GM20000 (cell line): Measurements from ENCODE around the gene BORCS8.
"Not testable (repeated sequence)": the region's sequence is repeated elsewhere in the genome, so short reads cannot be mapped to it uniquely, and the experiment has no call there.

Experiments used
- DNase-seq: peaks from one replicate; pipeline ENCODE4 v3.0.0; 2012; ENCODE audit warnings: low spot score
- TF ChIP-seq, protein P1 (sequence below): IDR thresholded peaks from 2 replicates; pipeline ENCODE4 v1.5.1; 2012; ENCODE audit warnings: mild to moderate bottlenecking, control low read depth; ENCODE audit errors: extremely low read depth, missing control alignments

The BORCS8 gene

DNA sequence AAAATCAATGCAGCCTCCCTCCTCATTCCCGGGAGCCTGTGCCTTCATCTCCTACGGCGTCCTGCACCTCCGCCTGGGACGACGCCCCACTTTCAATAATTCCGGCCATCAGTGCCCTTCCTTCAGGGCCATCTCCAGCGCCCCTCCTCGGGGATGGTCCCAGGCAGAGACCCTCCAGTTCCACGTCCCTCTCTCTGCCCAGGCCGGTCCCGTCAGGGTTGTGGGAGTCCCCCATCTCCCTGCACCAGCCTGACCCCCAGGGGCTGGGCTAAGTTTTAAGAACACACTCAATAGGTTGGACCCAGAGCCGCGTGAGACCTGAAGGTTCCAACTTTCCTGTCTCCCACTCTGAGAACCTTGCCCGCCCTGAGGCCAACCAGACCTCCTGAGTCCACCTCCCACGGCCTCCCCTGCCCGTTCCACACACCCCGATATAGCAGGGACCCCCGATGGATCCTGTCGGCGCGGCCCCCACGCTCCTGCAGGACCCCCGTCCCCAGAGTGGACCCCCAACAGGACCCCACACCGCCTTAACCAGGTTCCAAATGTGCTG lies 54.3 kb downstream of the BORCS8 start:
- TF ChIP-seq, protein P1, sequence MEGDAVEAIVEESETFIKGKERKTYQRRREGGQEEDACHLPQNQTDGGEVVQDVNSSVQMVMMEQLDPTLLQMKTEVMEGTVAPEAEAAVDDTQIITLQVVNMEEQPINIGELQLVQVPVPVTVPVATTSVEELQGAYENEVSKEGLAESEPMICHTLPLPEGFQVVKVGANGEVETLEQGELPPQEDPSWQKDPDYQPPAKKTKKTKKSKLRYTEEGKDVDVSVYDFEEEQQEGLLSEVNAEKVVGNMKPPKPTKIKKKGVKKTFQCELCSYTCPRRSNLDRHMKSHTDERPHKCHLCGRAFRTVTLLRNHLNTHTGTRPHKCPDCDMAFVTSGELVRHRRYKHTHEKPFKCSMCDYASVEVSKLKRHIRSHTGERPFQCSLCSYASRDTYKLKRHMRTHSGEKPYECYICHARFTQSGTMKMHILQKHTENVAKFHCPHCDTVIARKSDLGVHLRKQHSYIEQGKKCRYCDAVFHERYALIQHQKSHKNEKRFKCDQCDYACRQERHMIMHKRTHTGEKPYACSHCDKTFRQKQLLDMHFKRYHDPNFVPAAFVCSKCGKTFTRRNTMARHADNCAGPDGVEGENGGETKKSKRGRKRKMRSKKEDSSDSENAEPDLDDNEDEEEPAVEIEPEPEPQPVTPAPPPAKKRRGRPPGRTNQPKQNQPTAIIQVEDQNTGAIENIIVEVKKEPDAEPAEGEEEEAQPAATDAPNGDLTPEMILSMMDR: no peak
- DNase-seq: peak; percentile 22

DNA sequence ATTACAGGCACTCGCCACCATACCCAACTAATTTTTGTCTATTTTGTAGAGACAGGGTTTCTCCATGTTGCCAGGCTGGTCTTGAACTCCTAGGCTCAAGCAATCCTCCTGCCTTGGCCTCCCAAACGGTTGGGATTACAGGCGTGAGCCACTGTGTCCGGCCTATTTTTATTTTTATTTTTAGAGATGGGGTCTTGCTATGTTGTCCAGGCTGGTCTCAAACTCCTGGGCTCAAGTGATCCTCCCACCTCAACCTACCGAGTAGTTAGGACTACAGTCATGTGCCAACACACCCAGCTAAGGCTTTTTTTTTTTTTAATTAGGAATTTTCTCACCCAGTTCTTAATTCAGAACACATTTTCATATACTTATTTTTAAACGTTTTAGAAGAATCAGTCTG lies 56.2 kb downstream of the BORCS8 start:
- DNase-seq: not testable (repeated sequence)

DNA sequence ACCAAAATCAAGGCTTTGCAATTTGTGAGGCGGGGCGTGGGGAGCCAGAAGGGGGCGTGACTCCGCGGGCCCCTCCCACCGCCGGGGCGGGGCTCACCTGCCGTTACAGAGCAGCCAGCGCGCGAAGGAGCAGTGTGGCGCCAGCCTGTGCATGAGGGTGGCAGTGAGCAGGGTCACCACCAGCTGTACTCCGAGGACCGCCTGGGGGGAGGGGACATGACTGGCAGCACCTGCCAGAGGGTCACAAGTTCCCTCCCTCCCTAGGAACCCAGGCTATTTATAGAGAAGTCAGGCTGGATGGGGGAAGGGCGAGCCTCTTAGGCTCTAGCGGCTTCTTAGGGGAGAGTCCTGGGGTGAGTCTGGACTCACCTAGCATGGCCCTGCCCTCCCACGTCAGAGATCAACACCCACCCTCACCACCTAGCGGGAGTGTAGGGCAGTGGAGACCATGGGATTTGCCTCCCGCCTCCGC lies 57.2 kb downstream of the BORCS8 start:
- DNase-seq: peak; percentile 23

DNA sequence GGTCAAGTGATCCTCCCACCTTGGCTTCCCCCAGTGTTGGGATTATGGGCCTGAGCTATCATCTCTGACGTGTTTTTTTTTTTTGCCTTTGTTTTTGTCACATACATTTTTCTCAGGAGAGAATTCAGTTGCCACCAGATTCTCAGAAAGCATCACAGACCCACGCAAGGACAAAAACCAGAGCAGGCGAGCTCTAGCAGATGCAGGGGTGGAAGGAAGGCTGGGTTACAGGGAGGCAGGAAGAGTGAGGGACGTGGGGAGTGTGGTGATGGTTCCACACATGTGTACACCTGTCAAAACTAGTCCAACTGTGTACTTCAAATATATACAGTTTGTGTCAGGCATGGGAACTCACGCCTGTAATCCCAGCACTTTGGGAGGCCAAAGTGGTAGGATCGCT lies 58.0 kb downstream of the BORCS8 start:
- TF ChIP-seq, protein P1: no peak
- no peak for DNase-seq

More for the DNA sequence above, 57.2 kb downstream of the BORCS8 start:
- TF ChIP-seq, protein P1: no peak

DNA sequence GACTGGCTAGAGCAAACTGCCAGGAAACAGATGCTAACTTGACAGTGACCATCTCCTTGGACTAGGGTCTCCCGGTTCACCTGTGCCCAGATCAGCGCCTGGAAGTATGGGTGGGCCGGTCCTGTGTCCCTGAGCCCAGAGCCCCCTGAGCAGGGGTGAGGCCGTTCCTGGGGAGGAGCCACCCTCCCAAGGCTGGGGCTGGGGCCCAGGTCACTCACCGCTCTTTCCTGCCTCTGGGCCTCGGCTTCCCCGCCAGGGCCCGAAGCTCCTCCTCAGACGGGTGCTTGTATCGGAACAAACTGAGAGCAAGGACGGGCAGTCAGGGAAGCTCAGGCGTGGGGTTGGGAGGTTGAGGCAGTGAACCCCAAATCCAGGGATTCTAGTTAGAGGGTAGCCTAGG lies 59.0 kb downstream of the BORCS8 start:
- no peak for DNase-seq
- TF ChIP-seq, protein P1: no peak

DNA sequence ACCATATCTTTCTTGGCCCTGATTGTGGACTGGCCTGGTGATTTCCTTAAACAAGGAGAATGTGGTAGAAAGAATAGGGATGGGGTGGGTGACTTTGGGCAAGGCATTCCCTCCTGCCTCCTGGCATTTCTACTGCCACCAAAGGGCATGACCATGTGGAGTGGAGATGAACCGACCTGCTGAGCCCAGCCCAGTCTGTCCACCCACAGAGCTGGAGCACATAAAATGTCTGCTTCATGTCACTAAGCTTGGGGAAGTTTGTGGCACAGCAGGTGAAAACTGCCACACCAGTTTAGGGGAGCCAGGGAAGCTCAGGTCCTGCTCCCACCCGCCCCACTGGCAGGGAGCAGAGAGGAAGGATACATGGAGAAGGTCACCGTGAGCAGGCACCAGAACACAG lies 60.0 kb downstream of the BORCS8 start:
- no peak for DNase-seq

More for the DNA sequence above, 60.0 kb downstream of the BORCS8 start:
- TF ChIP-seq, protein P1: no peak
